ENCODE results near the gene NUB1.

Gene NUB1

GRCh38 chr7:151411551-151411950 lies 69.9 kb downstream of the NUB1 start:
- peaks cover 19% of the 10 kb centered on the region for H3K4me1 ChIP-seq (ENCODE audit: control insufficient read depth, low read depth, low read length)
- H3K79me2 ChIP-seq (ENCODE audit: control insufficient read depth, insufficient read depth, low read length) = no peaks in the 10 kb centered on the region
- DNase-seq = no peak
- no peak overlapping the region for H4K5ac ChIP-seq (ENCODE audit: low read length)
- H2AK5ac ChIP-seq (ENCODE audit: low read length) = no peak overlapping the region
- peak overlapping the region; percentile 24 for H3K9ac ChIP-seq (ENCODE audit: low read length)
- H3K79me1 ChIP-seq (ENCODE audit: low read length) = peaks cover 2% of the 10 kb centered on the region
- no peak overlapping the region for H3K4me2 ChIP-seq (ENCODE audit: low read length)
- H3K4ac ChIP-seq (ENCODE audit: low read depth, low read length) = no peak overlapping the region
- H3K18ac ChIP-seq (ENCODE audit: low read length) = no peak overlapping the region
- H4K8ac ChIP-seq (ENCODE audit: low read depth, low read length) = no peak overlapping the region
- H2BK15ac ChIP-seq (replicated peaks; ENCODE audit: low read depth) = no peak overlapping the region
- no peak overlapping the region for H3K23ac ChIP-seq (ENCODE audit: low read length)
- no CpG with 5 or more reads among the region's 6 CpGs for WGBS (ENCODE audit: extremely low coverage, insufficient coverage, low lambda C conversion rate)
- no peak overlapping the region for H3K4me3 ChIP-seq (ENCODE audit: low read length)
- H3K56ac ChIP-seq (ENCODE audit: low read length) = peak overlapping the region; percentile 49
- H3K36me3 ChIP-seq (ENCODE audit: control insufficient read depth, insufficient read depth, low read length) = no peaks in the 10 kb centered on the region
- no peak overlapping the region for H2BK120ac ChIP-seq (ENCODE audit: low read depth, low read length)
- no peak overlapping the region for H2BK5ac ChIP-seq (ENCODE audit: low read length)
- H3K27me3 ChIP-seq (ENCODE audit: insufficient read depth, low read length, poor library complexity) = no peaks in the 10 kb centered on the region
- H3K27ac ChIP-seq (ENCODE audit: low read depth, low read length) = no peak overlapping the region

GRCh38 chr7:151412318-151412717 lies 70.7 kb downstream of the NUB1 start:
- peaks cover 19% of the 10 kb centered on the region for H3K4me1 ChIP-seq (ENCODE audit: control insufficient read depth, low read depth, low read length)
- no CpG with 5 or more reads among the region's 4 CpGs for WGBS (ENCODE audit: extremely low coverage, insufficient coverage, low lambda C conversion rate)
- H2BK120ac ChIP-seq (ENCODE audit: low read depth, low read length) = no peak overlapping the region
- no peak overlapping the region for H3K9ac ChIP-seq (ENCODE audit: low read length)
- H2BK15ac ChIP-seq (replicated peaks; ENCODE audit: low read depth) = no peak overlapping the region
- H3K27me3 ChIP-seq (ENCODE audit: insufficient read depth, low read length, poor library complexity) = no peaks in the 10 kb centered on the region
- H2BK5ac ChIP-seq (ENCODE audit: low read length) = no peak overlapping the region
- H3K23ac ChIP-seq (ENCODE audit: low read length) = no peak overlapping the region
- no peak overlapping the region for H4K5ac ChIP-seq (ENCODE audit: low read length)
- H3K18ac ChIP-seq (ENCODE audit: low read length) = no peak overlapping the region
- no peaks in the 10 kb centered on the region for H3K36me3 ChIP-seq (ENCODE audit: control insufficient read depth, insufficient read depth, low read length)
- H2AK5ac ChIP-seq (ENCODE audit: low read length) = peak overlapping the region; percentile 6
- no peak overlapping the region for H3K56ac ChIP-seq (ENCODE audit: low read length)
- H3K4me2 ChIP-seq (ENCODE audit: low read length) = no peak overlapping the region
- no peak overlapping the region for H3K4me3 ChIP-seq (ENCODE audit: low read length)
- H3K27ac ChIP-seq (ENCODE audit: low read depth, low read length) = no peak overlapping the region
- H3K79me2 ChIP-seq (ENCODE audit: control insufficient read depth, insufficient read depth, low read length) = no peaks in the 10 kb centered on the region
- H4K8ac ChIP-seq (ENCODE audit: low read depth, low read length) = no peak overlapping the region
- DNase-seq = no peak
- H3K79me1 ChIP-seq (ENCODE audit: low read length) = peaks cover 2% of the 10 kb centered on the region
- no peak overlapping the region for H3K4ac ChIP-seq (ENCODE audit: low read depth, low read length)

- no peak overlapping the region for H4K5ac ChIP-seq (ENCODE audit: low read length)
Observed at GRCh38 chr7:151413241-151413640, 71.6 kb downstream of the NUB1 start.

GRCh38 chr7:151415375-151416105 lies 73.9 kb downstream of the NUB1 start:
- H3K27ac ChIP-seq (ENCODE audit: low read depth, low read length) = no peak overlapping the region
- H3K27me3 ChIP-seq (ENCODE audit: insufficient read depth, low read length, poor library complexity) = no peaks in the 10 kb centered on the region
- H3K36me3 ChIP-seq (ENCODE audit: control insufficient read depth, insufficient read depth, low read length) = no peaks in the 10 kb centered on the region
- no peak overlapping the region for H3K56ac ChIP-seq (ENCODE audit: low read length)
- no CpG with 5 or more reads among the region's 3 CpGs for WGBS (ENCODE audit: extremely low coverage, insufficient coverage, low lambda C conversion rate)
- H3K4me1 ChIP-seq (ENCODE audit: control insufficient read depth, low read depth, low read length) = peaks cover 16% of the 10 kb centered on the region
- H2BK120ac ChIP-seq (ENCODE audit: low read depth, low read length) = no peak overlapping the region
- H4K5ac ChIP-seq (ENCODE audit: low read length) = no peak overlapping the region
- H2AK5ac ChIP-seq (ENCODE audit: low read length) = no peak overlapping the region
- no peak overlapping the region for H2BK5ac ChIP-seq (ENCODE audit: low read length)
- H3K79me2 ChIP-seq (ENCODE audit: control insufficient read depth, insufficient read depth, low read length) = no peaks in the 10 kb centered on the region
- no peaks in the 10 kb centered on the region for H3K79me1 ChIP-seq (ENCODE audit: low read length)
- no peak for DNase-seq
- H3K23ac ChIP-seq (ENCODE audit: low read length) = no peak overlapping the region
- no peak overlapping the region for H3K18ac ChIP-seq (ENCODE audit: low read length)
- no peak overlapping the region for H4K8ac ChIP-seq (ENCODE audit: low read depth, low read length)
- no peak overlapping the region for H3K9ac ChIP-seq (ENCODE audit: low read length)
- H3K4me2 ChIP-seq (ENCODE audit: low read length) = no peak overlapping the region
- H3K4ac ChIP-seq (ENCODE audit: low read depth, low read length) = no peak overlapping the region
- H3K4me3 ChIP-seq (ENCODE audit: low read length) = no peak overlapping the region
- H2BK15ac ChIP-seq (replicated peaks; ENCODE audit: low read depth) = no peak overlapping the region

More at GRCh38 chr7:151413241-151413640, 71.6 kb downstream of the NUB1 start:
- Histone ChIP-seq H3K18ac (ENCODE audit: low read length) (no peak overlapping the region), H3K79me2 (ENCODE audit: control insufficient read depth, insufficient read depth, low read length) (no peaks in the 10 kb centered on the region), H2BK5ac (ENCODE audit: low read length) (no peak overlapping the region), H2AK5ac (ENCODE audit: low read length) (no peak overlapping the region), H2BK15ac (replicated peaks; ENCODE audit: low read depth) (no peak overlapping the region), H3K27ac (ENCODE audit: low read depth, low read length) (no peak overlapping the region), H3K36me3 (ENCODE audit: control insufficient read depth, insufficient read depth, low read length) (no peaks in the 10 kb centered on the region), H3K4me1 (ENCODE audit: control insufficient read depth, low read depth, low read length) (peaks cover 19% of the 10 kb centered on the region), H3K79me1 (ENCODE audit: low read length) (peaks cover 2% of the 10 kb centered on the region), H3K27me3 (ENCODE audit: insufficient read depth, low read length, poor library complexity) (no peaks in the 10 kb centered on the region), H3K4ac (ENCODE audit: low read depth, low read length) (no peak overlapping the region), H3K56ac (ENCODE audit: low read length) (no peak overlapping the region), H4K8ac (ENCODE audit: low read depth, low read length) (no peak overlapping the region), H3K4me2 (ENCODE audit: low read length) (no peak overlapping the region), H2BK120ac (ENCODE audit: low read depth, low read length) (no peak overlapping the region), H3K4me3 (ENCODE audit: low read length) (no peak overlapping the region), H3K23ac (ENCODE audit: low read length) (no peak overlapping the region), H3K9ac (ENCODE audit: low read length) (no peak overlapping the region)
- no peak for DNase-seq
- WGBS (ENCODE audit: extremely low coverage, insufficient coverage, low lambda C conversion rate) = no CpG with 5 or more reads among the region's 4 CpGs

GRCh38 chr7:151416112-151416940 lies 74.7 kb downstream of the NUB1 start:
- no peak overlapping the region for H3K23ac ChIP-seq (ENCODE audit: low read length)
- no peak overlapping the region for H2BK15ac ChIP-seq (replicated peaks; ENCODE audit: low read depth)
- H3K27me3 ChIP-seq (ENCODE audit: insufficient read depth, low read length, poor library complexity) = no peaks in the 10 kb centered on the region
- no peak overlapping the region for H3K4me2 ChIP-seq (ENCODE audit: low read length)
- no peak overlapping the region for H2AK5ac ChIP-seq (ENCODE audit: low read length)
- no peak overlapping the region for H2BK120ac ChIP-seq (ENCODE audit: low read depth, low read length)
- peaks cover 9% of the 10 kb centered on the region for H3K4me1 ChIP-seq (ENCODE audit: control insufficient read depth, low read depth, low read length)
- H4K5ac ChIP-seq (ENCODE audit: low read length) = no peak overlapping the region
- no peaks in the 10 kb centered on the region for H3K36me3 ChIP-seq (ENCODE audit: control insufficient read depth, insufficient read depth, low read length)
- no peak overlapping the region for H2BK5ac ChIP-seq (ENCODE audit: low read length)
- H4K8ac ChIP-seq (ENCODE audit: low read depth, low read length) = no peak overlapping the region
- no peak for DNase-seq
- H3K79me1 ChIP-seq (ENCODE audit: low read length) = no peaks in the 10 kb centered on the region
- no peaks in the 10 kb centered on the region for H3K79me2 ChIP-seq (ENCODE audit: control insufficient read depth, insufficient read depth, low read length)
- H3K4me3 ChIP-seq (ENCODE audit: low read length) = no peak overlapping the region
- H3K4ac ChIP-seq (ENCODE audit: low read depth, low read length) = no peak overlapping the region
- no peak overlapping the region for H3K18ac ChIP-seq (ENCODE audit: low read length)
- WGBS (ENCODE audit: extremely low coverage, insufficient coverage, low lambda C conversion rate) = no CpG with 5 or more reads among the region's 10 CpGs
- no peak overlapping the region for H3K27ac ChIP-seq (ENCODE audit: low read depth, low read length)
- H3K56ac ChIP-seq (ENCODE audit: low read length) = no peak overlapping the region
- no peak overlapping the region for H3K9ac ChIP-seq (ENCODE audit: low read length)

Data from mesendoderm (in vitro differentiated cells).